ENCODE data around the gene SLC25A3. TPM values are rescaled to one million over a fixed set of nuclear protein-coding genes. Genes with fewer than 3 reads are reported as not detected.

SLC25A3 gene
- total and polyA plus RNA-seq, 2 of the 13 experiments (the other 11 are each of a cell fraction or from before 2014, with no cell fraction given): 292 to 829 TPM

GRCh38 chr12:98580695-98581094 is 12.8 kb upstream of the SLC25A3 start:
- Histone ChIP-seq H3K36me3 (replicated peaks in 1 of 2; ENCODE audit: control insufficient read depth in 1 of 2, insufficient read depth in 2 of 2, low read length in 2 of 2) (no peaks in the 10 kb centered on the region), H4K20me1 (ENCODE audit: insufficient read depth, low read length) (no peaks in the 10 kb centered on the region), H3K27me3 (ENCODE audit: control insufficient read depth in 1 of 2, insufficient read depth in 2 of 2, low read length in 2 of 2) (no peaks in the 10 kb centered on the region), H3K4me3 (replicated peaks in 1 of 3; ENCODE audit: insufficient read depth in 1 of 3, low read depth in 2 of 3, low read length in 3 of 3) (no peak overlapping the region), H3K4me2 (ENCODE audit: low read depth, low read length) (no peak overlapping the region), H3K9ac (ENCODE audit: insufficient read depth, low read depth, low read length) (no peak overlapping the region), H2AFZ (ENCODE audit: low read length) (no peak overlapping the region), H3K27ac (ENCODE audit: extremely low read length, insufficient read depth, low read length) (no peak overlapping the region), H3K79me2 (ENCODE audit: insufficient read depth, low read length) (no peaks in the 10 kb centered on the region), H3K9me3 (ENCODE audit: low read length) (no peaks in the 10 kb centered on the region), H3K4me1 (ENCODE audit: insufficient read depth, low read length) (peaks cover 19% of the 10 kb centered on the region)
- ATAC-seq (no peak), FAIRE-seq (no peak), DNase-seq (ENCODE audit: low spot score) (no peak)
- WGBS (ENCODE audit: low lambda C conversion rate): 75% methylated on average over 5 of the region's 5 CpGs
- no TSS peak for BruUV-seq (replicated peaks)
- in situ Hi-C loops (cut with HindIII; ENCODE audit: extremely low pct_ligation_motif_present, low pct_unique_long_range_greater_than_20kb) (no loop called here), intact Hi-C loops (cut with micrococcal nuclease; ENCODE audit: unreplicated experiment) (no loop called here)
- TF ChIP-seq ZMYM4 (CRISPR knock-in tag; IDR thresholded peaks at IDR 0.05) (no peak), ZNF549 (CRISPR knock-in tag; IDR thresholded peaks at IDR 0.05) (no peak), RFX1 (IDR thresholded peaks at IDR 0.05) (no peak), SAP130 (CRISPR knock-in tag; IDR thresholded peaks at IDR 0.05; ENCODE audit: low read depth) (no peak), ZNF674 (CRISPR knock-in tag; IDR thresholded peaks at IDR 0.05; ENCODE audit: low read depth) (no peak), NAIF1 (CRISPR knock-in tag; IDR thresholded peaks at IDR 0.05; ENCODE audit: borderline replicate concordance) (no peak), HNRNPK (IDR thresholded peaks at IDR 0.05; ENCODE audit: low read depth, low read length, poor library complexity, severe bottlenecking) (no peak), ZSCAN30 (CRISPR knock-in tag; IDR thresholded peaks at IDR 0.05) (no peak), PHB2 (IDR thresholded peaks at IDR 0.05; ENCODE audit: partially characterized antibody) (no peak), POLR2AphosphoS2 (IDR thresholded peaks at IDR 0.05; ENCODE audit: low read depth, low read length) (no peak), TBL1XR1 (IDR thresholded peaks at IDR 0.05; ENCODE audit: borderline replicate concordance, low read length, partially characterized antibody) (no peak), NR2C2 (CRISPR knock-in tag; IDR thresholded peaks at IDR 0.05; ENCODE audit: borderline replicate concordance) (no peak), ZC3H4 (CRISPR knock-in tag; IDR thresholded peaks at IDR 0.05; ENCODE audit: borderline replicate concordance) (no peak), ZNF501 (CRISPR knock-in tag; IDR thresholded peaks at IDR 0.05) (no peak), ZNF33A (CRISPR knock-in tag; IDR thresholded peaks at IDR 0.05; ENCODE audit: borderline replicate concordance) (no peak), ZNF652 (CRISPR knock-in tag; IDR thresholded peaks at IDR 0.05; ENCODE audit: borderline replicate concordance, low read depth) (no peak), ZNF17 (CRISPR knock-in tag; IDR thresholded peaks at IDR 0.05) (no peak)
- TF ChIP-seq, protein P1, sequence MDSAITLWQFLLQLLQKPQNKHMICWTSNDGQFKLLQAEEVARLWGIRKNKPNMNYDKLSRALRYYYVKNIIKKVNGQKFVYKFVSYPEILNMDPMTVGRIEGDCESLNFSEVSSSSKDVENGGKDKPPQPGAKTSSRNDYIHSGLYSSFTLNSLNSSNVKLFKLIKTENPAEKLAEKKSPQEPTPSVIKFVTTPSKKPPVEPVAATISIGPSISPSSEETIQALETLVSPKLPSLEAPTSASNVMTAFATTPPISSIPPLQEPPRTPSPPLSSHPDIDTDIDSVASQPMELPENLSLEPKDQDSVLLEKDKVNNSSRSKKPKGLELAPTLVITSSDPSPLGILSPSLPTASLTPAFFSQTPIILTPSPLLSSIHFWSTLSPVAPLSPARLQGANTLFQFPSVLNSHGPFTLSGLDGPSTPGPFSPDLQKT (CRISPR knock-in tag; IDR thresholded peaks at IDR 0.05; ENCODE audit: borderline replicate concordance): no peak
- TF ChIP-seq, protein P2, sequence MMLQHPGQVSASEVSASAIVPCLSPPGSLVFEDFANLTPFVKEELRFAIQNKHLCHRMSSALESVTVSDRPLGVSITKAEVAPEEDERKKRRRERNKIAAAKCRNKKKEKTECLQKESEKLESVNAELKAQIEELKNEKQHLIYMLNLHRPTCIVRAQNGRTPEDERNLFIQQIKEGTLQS (CRISPR knock-in tag; IDR thresholded peaks at IDR 0.05): no peak
- TF ChIP-seq, protein P3, sequence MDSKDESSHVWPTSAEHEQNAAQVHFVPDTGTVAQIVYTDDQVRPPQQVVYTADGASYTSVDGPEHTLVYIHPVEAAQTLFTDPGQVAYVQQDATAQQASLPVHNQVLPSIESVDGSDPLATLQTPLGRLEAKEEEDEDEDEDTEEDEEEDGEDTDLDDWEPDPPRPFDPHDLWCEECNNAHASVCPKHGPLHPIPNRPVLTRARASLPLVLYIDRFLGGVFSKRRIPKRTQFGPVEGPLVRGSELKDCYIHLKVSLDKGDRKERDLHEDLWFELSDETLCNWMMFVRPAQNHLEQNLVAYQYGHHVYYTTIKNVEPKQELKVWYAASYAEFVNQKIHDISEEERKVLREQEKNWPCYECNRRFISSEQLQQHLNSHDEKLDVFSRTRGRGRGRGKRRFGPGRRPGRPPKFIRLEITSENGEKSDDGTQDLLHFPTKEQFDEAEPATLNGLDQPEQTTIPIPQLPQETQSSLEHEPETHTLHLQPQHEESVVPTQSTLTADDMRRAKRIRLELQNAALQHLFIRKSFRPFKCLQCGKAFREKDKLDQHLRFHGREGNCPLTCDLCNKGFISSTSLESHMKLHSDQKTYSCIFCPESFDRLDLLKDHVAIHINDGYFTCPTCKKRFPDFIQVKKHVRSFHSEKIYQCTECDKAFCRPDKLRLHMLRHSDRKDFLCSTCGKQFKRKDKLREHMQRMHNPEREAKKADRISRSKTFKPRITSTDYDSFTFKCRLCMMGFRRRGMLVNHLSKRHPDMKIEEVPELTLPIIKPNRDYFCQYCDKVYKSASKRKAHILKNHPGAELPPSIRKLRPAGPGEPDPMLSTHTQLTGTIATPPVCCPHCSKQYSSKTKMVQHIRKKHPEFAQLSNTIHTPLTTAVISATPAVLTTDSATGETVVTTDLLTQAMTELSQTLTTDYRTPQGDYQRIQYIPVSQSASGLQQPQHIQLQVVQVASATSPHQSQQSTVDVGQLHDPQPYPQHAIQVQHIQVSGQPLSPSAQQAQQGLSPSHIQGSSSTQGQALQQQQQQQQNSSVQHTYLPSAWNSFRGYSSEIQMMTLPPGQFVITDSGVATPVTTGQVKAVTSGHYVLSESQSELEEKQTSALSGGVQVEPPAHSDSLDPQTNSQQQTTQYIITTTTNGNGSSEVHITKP (CRISPR knock-in tag; IDR thresholded peaks at IDR 0.05; ENCODE audit: low read depth): no peak
- ChIA-PET POLR2A (no interaction called here), CTCF (ENCODE audit: low intra/inter-chr PET ratio, low total read pairs) (no interaction called here)

Data from HepG2 (cell line).